NOMO-1 treated with DMSO at 0.1 percent for 48 hours (cell line): Measurements from ENCODE around the gene TCEA2.

Experiments
- DNase-seq: peaks from one replicate; lab custom pipeline; 2025; ENCODE audit not compliant: unreplicated experiment; lab: John Stamatoyannopoulos, UW

Gene TCEA2

DNA sequence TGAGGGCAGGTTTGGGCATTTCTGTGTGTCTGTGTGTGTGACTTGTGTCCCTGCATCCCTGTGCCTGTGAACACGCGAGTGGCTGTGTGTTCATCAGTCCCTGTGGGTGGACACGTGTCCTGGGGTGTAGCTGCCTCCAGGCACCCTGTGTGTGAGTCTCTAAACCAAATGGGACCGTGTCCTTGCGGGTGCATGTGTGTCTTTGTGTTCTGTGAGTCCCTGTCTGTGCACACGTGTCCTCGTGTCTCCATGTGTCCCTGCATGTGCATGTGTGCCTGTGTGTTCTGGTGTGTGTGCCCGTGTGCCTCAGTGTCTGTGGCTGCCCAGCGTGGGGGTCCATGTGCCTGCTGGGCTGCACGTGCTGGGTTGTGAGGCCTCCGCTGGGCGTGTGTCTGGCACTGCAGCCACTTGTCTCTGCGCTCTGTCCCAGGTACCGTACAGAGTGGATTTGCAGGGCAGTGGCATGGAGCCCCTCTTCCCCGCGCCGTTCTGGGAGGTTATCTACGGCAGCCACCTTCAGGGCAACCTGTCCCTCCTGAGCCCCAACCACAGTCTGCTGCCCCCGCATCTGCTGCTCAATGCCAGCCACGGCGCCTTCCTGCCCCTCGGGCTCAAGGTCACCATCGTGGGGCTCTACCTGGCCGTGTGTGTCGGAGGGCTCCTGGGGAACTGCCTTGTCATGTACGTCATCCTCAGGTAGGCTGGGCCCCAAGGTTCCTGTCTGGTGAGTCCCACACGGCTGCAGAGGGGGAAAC is 29.4 kb downstream of the TCEA2 start:
- no peak for DNase-seq

DNA sequence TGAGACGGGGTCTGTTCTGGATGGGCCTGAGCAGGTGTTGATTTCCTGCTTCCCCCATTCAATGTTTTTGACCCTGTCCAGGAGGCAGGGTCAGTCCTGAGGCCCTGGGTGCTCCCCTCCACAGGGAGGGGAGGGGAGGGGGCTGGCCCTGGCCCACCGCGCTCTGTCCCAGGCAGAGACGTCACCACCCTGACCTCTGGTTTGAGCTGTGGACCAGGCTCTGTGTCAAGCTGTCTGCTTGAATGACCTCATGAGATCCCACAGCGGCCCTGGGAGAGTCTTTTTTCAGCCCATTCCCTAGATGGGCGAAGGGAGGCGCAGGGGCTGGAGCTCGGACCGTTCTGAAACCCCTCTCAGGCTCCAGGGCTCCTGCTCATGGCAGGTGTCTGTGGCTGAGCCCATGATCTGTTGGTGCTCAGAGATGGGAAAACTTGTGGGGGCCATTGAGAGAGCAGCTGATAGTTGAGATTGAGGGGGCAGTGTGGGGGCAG is 30.1 kb downstream of the TCEA2 start:
- DNase-seq: no peak

DNA sequence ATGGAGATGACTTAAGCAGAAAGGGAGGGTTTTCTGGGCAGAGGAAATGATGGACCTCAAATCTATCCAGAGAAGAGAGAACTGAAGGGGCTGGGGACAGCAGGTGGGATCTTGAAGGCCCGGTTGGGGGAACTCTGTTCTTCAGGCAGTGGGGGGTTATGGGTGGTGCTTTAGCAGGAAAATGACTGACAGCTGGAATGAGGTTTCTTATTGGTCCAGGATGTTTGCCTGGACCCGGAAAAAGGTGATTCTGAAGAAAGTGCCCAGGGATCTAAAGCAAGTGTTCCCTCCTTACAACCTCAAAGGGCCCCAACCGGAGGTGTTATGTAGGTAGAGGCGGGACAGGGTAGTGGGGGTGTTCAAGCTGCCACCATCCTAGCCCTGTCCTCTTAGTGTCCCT is 32.5 kb downstream of the TCEA2 start:
- no peak for DNase-seq

DNA sequence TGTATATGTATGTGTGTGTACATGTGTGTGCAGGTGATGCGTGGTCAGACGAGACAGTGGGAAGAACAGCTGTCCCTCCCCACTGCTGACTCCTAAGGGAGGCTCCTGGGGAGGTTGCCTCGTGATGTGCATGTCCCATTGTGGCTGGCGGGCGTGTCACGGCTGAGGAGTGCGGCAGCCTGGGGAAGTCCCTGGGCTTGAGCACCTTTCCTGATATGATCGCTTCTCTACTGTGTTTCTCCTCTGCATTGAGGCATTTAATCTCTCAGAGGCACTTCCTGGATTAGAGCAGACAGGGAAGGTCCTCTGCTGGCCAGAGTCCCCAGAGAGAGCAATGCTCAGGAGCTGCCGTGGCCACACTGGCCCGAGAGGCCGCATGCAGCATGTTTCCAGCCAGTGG is 32.9 kb downstream of the TCEA2 start:
- DNase-seq: no peak

DNA sequence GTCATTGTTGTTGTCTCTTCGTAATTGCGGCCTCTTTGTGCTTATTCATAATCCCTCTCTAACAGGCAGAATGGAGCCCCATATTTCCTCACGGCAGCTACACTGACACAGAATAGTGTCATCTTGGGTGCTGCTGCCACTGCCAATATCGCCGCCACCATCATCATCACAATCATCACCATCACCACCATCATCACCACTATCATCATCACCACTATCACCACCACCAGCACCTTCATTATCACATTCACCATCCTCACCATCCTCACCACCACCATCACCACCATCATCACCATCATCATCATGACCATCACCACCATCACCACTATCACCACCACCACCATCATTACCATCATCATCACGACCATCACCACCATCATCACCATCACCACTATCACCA is 33.5 kb downstream of the TCEA2 start:
- no peak for DNase-seq

DNA sequence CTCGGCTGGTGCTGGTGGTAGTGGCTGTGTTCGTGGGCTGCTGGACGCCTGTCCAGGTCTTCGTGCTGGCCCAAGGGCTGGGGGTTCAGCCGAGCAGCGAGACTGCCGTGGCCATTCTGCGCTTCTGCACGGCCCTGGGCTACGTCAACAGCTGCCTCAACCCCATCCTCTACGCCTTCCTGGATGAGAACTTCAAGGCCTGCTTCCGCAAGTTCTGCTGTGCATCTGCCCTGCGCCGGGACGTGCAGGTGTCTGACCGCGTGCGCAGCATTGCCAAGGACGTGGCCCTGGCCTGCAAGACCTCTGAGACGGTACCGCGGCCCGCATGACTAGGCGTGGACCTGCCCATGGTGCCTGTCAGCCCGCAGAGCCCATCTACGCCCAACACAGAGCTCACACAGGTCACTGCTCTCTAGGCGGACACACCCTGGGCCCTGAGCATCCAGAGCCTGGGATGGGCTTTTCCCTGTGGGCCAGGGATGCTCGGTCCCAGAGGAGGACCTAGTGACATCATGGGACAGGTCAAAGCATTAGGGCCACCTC is 35.5 kb downstream of the TCEA2 start:
- no peak for DNase-seq

DNA sequence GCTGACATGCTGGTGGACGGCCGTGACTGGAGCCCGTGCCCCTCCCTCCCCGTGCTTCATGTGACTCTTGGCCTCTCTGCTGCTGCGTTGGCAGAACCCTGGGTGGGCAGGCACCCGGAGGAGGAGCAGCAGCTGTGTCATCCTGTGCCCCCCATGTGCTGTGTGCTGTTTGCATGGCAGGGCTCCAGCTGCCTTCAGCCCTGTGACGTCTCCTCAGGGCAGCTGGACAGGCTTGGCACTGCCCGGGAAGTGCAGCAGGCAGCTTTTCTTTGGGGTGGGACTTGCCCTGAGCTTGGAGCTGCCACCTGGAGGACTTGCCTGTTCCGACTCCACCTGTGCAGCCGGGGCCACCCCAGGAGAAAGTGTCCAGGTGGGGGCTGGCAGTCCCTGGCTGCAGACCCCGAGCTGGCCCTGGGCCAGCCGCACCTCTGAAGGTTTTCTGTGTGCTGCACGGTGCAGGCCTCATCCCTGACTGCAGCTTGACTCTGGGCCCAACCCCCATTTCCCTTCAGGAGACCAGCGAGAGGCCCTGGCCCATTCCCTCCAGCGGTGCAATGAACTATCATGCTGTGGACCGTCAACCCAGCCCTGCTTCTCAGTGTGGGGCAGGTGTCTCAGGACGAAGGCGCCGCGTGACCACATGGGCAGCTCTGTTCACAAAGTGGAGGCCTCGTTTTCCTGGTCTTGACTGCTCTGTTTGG is 36.2 kb downstream of the TCEA2 start:
- DNase-seq: no peak

DNA sequence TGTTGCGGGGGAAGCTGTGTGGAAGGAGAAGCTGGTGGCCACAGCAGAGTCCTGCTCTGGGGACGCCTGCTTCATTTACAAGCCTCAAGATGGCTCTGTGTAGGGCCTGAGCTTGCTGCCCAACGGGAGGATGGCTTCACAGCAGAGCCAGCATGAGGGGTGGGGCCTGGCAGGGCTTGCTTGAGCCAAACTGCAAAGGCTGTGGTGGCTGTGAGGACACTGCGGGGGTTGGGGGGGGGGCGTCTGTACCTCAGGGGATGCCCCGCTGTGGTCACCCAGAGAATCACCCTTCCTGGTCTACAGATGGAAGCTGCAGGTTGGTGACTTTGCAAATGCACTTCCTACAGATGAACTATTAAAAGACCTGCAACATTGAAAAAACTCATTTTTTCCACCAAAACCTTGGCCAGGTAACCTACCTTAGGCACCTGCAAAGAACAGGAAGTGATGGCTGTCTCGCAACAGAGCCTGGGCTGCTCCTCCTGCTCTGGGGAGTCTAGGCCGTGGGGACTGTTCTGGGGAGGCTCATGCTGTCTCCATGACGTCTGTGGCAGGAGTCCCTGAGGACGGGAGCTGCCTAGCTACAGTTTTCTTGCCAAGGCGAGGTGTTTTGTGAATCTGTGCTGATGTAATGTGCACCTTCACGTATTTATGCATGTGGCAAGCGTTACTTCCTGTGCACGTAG is 37.0 kb downstream of the TCEA2 start:
- no peak for DNase-seq

DNA sequence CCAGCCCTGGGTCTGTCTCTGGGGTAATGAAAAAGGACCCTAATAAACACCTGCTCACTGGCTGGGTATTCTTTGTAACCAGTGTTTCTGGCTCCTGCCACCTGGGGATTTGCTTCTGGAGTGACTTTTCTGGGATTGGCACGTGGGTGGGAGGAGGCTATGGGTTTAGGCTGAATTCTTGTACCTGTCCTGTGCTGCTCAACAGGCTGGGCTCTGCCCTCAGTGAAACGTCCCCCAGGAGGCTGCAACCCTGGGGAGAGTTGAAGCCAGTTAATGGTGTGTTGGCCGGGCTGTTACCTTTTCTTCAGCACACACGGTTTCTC is 37.5 kb downstream of the TCEA2 start:
- no peak for DNase-seq

DNA sequence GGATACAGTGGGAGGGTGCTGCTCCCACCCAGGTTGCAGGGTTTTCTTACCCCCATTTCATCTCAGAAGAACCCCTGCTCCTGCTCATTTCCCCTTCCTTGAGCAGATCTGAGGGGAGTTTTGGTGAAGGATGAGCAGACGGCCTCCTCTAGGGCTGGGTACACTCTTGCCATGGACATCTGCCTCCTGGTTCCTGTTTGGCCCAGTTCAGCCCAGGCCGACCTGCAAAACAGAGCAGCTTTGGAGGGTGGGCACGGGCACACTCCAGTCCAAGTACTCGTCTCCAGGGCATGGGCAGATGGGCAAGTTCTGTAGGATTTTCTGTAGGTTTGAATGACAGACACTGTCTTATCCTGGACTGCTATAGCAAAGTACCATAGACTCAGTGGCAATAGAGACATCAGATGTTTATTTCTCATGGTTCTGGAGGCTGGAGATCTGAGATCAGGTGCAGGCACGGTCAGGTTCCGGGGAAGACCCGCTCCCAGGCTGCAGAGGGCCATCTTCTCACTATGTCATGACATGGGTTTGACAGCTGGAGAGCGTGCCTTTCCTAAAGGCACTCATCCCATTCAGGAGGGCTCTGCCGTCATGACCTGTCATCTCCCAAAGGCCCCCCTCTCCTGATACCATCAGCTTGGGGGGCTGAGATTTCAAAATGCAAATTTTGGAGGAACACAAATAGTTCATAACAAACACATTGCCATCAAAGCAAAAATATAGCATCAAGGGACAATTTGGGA is 38.1 kb downstream of the TCEA2 start:
- no peak for DNase-seq

DNA sequence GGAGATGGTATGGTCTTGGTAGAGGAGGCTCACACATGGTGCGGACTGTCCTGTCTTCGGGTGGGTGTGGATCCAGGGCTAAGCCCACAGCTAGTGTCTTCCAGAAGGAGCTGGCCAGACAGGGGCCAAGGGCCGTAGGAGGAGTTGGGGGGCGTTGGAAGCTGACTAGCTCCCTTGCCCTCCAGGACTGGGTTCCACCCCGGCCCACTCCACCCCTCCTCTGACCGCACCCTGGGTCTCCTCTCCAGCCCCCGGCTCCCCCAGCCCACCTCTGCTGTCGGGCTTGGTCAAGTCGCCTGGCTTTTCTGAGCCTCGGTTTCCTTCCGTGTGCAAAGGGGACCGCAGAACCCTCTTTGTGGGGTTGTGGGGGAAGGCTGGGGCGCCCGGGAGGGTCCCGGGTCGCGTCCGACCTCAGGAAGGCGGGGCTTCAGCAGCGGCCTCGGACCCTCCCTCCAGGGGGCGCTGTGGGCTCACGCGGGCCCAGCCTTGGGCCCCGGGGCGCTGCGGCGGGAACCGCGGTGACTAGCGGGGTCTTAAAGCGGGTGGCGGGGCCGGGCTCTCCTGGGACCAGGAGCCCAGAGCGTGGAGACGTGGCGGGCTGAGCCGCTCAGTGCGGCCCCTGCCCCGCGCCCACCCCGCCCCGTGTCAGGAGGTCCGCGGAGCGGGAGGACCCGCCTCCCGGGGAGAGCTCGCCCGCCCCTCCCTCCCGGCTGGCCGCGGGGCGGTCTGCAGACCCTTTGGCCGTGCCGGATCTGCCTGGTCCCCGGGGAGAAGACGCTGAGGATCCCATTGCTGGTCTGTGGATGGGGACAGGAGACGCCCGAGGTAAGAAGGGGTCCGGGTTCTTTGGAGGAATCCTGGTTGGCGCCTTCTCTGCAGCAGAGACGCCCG is 39.0 kb downstream of the TCEA2 start:
- DNase-seq: peak; percentile 19

DNA sequence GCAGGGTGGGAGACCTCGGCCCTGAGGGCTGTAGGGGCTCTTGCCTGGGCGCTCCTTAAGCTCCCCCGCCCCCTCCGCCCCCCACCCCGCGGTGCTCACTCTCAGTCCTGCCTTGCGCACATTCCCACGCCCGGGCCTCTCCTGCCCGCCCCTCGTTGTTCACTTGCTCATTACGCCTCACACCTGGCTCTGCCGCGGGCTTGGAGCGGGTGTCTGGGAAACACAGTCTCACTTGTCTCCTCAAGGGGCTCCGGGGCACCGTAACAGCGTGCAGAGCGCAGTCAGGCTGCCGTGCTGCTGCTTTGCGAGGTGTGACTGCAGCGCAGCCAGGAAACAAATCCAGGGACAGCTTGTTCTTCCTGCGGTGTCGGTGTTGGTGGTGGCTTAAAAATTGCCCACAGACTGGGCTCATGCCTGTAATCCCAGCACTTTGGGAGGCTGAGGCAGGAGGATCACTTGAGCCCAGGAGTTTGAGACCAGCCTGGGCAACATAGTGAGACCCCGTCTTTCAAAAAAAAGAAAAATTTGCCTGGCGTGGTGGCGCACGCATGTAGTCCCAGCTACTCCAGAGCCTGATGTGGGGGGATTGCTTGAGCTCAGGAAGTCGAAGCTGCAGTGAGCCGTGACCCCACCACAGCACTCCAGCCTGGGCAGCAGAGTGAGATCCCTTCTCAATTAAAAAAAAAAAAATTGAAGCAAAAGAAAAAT is 39.8 kb downstream of the TCEA2 start:
- DNase-seq: no peak

DNA sequence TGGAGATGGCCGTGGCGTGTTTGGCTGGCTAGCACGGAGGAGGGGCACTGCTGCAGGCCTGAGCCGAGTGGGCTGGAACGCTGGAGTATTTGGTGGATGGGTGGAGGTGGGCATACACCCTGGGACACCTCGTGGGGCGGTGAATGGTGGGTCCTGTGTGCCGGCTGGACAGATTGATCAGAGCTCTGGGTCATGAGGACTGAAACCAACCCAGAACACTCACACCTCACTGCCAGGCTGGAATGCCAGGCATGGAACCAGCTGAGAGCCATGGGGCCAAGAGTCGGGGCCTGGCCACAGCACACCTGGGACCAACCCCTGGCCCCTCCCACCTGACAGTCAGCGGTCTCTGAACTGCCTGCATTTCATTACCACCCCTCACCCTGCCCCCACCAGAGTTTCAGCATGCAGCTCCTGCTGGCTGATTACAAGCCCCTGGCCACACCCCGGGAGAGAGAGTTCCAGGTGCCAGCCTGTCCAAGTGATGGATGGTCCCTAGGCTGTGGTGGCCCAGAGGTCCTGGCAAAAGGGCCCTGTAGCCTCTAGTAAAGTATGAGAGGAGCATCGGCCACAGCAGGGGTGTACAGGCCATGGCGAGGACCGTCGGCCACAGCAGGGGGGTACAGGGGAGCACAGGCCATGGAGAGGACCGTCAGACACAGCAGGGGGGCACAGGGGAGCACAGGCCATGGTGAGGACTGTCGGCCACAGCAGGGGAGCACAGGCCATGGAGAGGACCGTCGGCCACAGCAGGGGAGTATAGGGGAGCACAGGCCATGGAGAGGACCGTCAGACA is 41.1 kb downstream of the TCEA2 start:
- no peak for DNase-seq

DNA sequence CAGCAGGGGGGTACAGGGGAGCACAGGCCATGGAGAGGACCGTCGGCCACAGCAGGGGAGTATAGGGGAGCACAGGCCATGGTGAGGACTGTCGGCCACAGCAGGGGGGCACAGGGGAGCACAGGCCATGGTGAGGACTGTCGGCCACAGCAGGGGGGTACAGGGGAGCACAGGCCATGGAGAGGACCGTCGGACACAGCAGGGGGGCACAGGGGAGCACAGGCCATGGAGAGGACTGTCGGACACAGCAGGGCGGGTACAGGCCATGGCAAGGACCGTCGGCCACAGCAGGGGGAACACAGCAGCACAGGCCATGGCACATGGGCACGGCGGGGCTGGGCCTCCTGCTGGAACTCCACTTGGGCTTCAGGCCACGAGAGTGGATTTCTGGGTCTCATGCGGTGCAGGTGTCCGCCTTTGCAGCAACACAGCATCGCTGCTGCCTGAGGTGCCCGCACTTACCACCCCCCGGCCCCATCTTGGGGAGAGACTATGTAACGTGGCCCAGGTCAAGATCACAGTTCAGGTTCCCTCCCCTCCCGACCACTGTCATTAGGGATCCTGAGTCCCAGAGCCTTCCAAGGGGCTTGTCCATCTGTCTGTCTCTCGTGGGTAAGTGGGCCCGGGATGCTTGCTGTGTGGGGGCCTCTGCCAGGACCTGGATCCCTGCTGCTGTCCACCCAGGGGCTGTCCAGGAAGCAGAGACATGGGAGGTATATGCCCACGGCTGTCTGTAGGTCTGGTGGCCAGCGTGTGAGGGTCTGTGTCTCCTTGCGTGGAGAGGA is 41.9 kb downstream of the TCEA2 start:
- DNase-seq: no peak

DNA sequence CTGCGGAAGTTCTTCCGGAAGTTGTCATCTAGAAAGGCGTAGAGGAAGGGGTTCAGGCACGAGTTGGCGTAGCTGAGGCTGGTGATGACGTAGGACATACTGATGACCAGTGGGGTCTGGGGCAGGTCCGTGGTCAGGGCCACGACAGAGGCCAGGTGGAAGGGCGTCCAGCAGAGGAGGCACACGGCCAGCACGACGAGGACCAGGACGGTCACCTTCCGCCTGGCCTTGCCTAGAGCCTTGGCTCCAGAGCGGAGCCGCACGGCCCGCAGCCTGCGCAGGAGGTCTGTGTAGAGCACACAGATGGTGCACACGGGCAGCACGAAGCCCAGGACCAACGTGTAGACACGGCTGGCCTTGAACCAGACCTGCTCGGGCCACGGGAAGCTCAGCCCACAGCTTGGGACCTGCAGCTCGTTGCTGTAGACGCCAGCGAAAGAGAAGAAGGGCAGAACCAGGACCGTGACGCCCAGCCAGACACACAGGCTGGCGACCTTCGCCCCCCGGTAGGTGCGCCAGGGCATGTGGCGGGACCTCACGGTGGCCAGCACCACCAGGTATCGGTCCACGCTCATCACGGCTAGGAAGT is 42.9 kb downstream of the TCEA2 start:
- no peak for DNase-seq

DNA sequence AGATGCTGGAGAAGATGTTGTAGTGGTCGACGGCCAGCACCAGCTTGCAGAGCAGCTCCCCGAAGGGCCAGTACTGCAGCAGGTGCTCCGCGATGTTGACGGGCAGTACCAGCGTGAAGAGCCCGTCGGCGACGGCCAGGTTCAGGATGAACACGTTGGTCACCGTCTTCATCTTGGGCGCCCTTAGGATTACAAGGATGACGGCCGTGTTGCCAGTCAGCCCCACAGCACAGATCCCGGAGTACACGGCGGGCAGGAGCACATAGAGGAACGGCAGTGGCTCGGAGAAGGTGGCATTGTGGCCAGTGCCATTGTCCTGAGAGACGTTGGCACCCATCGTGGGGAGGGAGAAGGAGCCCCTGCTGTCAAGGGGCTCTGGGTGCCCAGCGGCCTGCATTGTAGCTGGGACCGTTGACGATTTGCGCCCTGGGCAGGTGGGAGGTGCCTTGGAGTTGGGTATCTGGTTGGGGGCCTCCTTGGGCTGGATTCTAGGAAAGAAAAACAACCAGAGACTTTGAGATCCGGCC is 43.5 kb downstream of the TCEA2 start:
- DNase-seq: no peak

DNA sequence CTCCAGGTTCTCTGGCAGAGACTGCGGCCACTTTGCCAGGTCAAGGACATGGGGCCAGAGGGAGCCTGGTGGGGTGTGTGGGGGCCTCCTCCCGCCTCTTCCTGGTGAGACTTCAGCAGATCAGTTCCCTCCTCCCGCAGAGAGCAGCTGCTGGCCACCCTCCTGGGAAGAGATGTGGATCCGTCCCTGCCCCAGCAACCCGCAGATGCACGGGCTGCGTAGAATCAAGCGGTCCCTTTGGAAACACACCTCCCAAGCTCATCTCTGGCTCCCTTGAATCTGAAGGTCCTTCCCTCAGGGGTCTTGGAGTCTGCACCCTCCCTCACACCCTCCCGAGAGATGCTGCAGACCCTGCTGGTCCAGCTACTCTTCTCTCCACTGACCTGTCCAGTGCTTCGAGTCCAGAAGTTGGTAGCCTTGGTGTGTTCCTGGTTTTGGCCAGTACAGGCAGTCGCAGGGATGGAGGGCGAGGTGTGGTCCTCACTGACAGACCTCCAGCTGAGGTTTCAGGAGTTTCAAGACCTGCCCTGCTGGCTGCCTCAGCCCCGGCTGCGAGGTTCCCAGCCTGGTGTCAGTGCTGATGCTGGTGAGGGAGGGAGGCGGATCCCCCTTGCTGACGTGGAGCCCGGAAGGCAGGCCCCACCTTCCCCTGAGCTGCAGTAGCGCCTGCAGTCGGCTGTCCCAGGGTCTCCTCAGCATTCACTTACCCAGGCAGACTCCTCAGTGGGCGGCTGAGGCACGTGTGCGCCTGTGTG is 44.2 kb downstream of the TCEA2 start, which contains the start of gene NPBWR2:
NPBWR2 (minus strand) TSS at position 585 of the 755 bp plus-strand sequence. CDS start 734 bp downstream, outside the sequence.
- DNase-seq: peak; percentile 17
